8988T (cell line): ENCODE results near the gene UGT1A10.
"Not testable (repeated sequence)": the region's sequence is repeated elsewhere in the genome, so short reads cannot be mapped to it uniquely, and the experiment has no call there.

ENCODE experiments used
- DNase-seq: peaks from one replicate; pipeline ENCODE4 v3.0.0; 2011

The UGT1A10 gene

GRCh38 chr2:233698740-233699139 is 62.5 kb downstream of the UGT1A10 start:
- DNase-seq = no peak

GRCh38 chr2:233699424-233700027 is 63.3 kb downstream of the UGT1A10 start:
- DNase-seq = no peak

- no peak for DNase-seq
Measured at GRCh38 chr2:233700028-233700635, 63.9 kb downstream of the UGT1A10 start.

GRCh38 chr2:233700842-233701241 is 64.6 kb downstream of the UGT1A10 start:
- DNase-seq = not testable (repeated sequence)

GRCh38 chr2:233702238-233702637 is 66.0 kb downstream of the UGT1A10 start:
- no peak for DNase-seq

GRCh38 chr2:233705911-233706506 is 69.8 kb downstream of the UGT1A10 start:
- no peak for DNase-seq

- DNase-seq = no peak
Measured at GRCh38 chr2:233706720-233707119, 70.5 kb downstream of the UGT1A10 start.

GRCh38 chr2:233707940-233708644 is 71.8 kb downstream of the UGT1A10 start:
- no peak for DNase-seq

GRCh38 chr2:233708942-233709341 is 72.7 kb downstream of the UGT1A10 start:
- DNase-seq = no peak

GRCh38 chr2:233711312-233712008 is 75.2 kb downstream of the UGT1A10 start:
- peak; percentile 36 for DNase-seq

- no peak for DNase-seq
Measured at GRCh38 chr2:233712611-233713261, 76.5 kb downstream of the UGT1A10 start, which contains the start of gene UGT1A5. Gene UGT1A5 (plus strand): TSS chr2:233712907. CDS start chr2:233712992, 85 bp downstream.

GRCh38 chr2:233713262-233713615 is 77.0 kb downstream of the UGT1A10 start:
- no peak for DNase-seq

- no peak for DNase-seq
Measured at GRCh38 chr2:233714121-233714520, 77.9 kb downstream of the UGT1A10 start.

GRCh38 chr2:233718552-233718951 is 82.3 kb downstream of the UGT1A10 start, which contains the start of gene UGT1A4:
Gene UGT1A4 (plus strand): TSS chr2:233718736. CDS start chr2:233718821, 85 bp downstream.
- no peak for DNase-seq

- DNase-seq = no peak
Measured at GRCh38 chr2:233728723-233729301, 92.6 kb downstream of the UGT1A10 start, which contains the start of gene UGT1A3. Gene UGT1A3 (plus strand): TSS chr2:233729042. CDS start chr2:233729127, 85 bp downstream.

- not testable (repeated sequence) for DNase-seq
Measured at GRCh38 chr2:233736868-233737653, 100.8 kb downstream of the UGT1A10 start.

GRCh38 chr2:233740870-233741269 is 104.6 kb downstream of the UGT1A10 start:
- no peak for DNase-seq

GRCh38 chr2:233743464-233744259 is 107.4 kb downstream of the UGT1A10 start:
- no peak for DNase-seq

- no peak for DNase-seq
Measured at GRCh38 chr2:233745073-233745755, 109.0 kb downstream of the UGT1A10 start.

- not testable (repeated sequence) for DNase-seq
Measured at GRCh38 chr2:233745838-233746237, 109.6 kb downstream of the UGT1A10 start.
